ENCODE results near the gene DNAJA3. TPM values are rescaled to one million over a fixed set of nuclear protein-coding genes. Genes with fewer than 3 reads are reported as not detected.
A peak's percentile ranks its signal among the peaks of the same experiment; 100 is the strongest.

DNAJA3 gene
- total RNA-seq, 1 experiment from 2014 or later: 64.1 TPM

DNA sequence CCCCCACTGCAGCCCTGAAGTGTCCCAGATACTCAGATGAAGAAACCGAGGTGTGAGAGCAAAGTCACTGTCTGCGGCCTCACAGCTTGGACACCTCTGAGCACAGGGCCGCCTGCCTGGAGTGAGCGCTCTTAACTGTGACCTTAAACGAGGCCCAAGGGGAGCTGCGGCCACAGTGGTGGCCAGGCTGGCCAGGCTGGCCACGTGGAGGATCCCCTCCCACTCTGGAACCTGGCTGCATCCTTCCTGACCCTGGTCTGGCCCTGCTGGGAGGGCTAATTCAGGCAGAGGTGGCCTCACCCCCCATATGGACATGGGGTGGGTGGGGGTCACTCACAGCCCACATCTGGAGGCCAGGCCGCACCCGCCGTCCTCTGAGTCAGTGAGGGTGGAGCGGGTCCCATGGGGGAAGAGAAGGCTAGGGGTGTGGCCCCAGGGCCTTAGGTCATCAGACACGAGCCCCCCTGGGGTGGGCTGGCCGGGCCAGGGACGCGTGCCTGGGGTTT is 47.5 kb upstream of the DNAJA3 start:
- CTCF ChIA-PET: interaction anchor here (0.8 to 11.7 kb wide), 25 partner anchors 8 to 285 kb away, joined by 3 to 273 read pairs (median 6); partner anchors contain the start of genes CORO7 and PAM16
- no peaks in the 10 kb centered on the region for H3K9me3 Mint-ChIP-seq
- peak overlapping the region; percentile 64 for H3K27ac Mint-ChIP-seq
- no peak for DNase-seq (ENCODE audit: low spot score)
- no peaks in the 10 kb centered on the region for H3K27me3 Mint-ChIP-seq (ENCODE audit: low read depth)
- no peaks in the 10 kb centered on the region for H3K36me3 Mint-ChIP-seq
- H3K4me3 Mint-ChIP-seq: no peak overlapping the region
- POLR2A ChIA-PET: interaction anchor here (0.8 to 3.4 kb wide), 3 partner anchors 14 to 26 kb away, joined by 3 to 25 read pairs (median 4); no protein-coding TSS in a partner anchor
- TF ChIP-seq, protein P1, sequence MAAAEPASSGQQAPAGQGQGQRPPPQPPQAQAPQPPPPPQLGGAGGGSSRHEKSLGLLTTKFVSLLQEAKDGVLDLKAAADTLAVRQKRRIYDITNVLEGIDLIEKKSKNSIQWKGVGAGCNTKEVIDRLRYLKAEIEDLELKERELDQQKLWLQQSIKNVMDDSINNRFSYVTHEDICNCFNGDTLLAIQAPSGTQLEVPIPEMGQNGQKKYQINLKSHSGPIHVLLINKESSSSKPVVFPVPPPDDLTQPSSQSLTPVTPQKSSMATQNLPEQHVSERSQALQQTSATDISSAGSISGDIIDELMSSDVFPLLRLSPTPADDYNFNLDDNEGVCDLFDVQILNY (CRISPR knock-in tag; IDR thresholded peaks at IDR 0.05): no peak
- 0 out of 2 replicates have a peak, but pooled peaks have one; percentile 13 for TF ChIP-seq NR2C2 (CRISPR knock-in tag; IDR thresholded peaks at IDR 0.05)
- peaks cover 42% of the 10 kb centered on the region for H3K4me1 Mint-ChIP-seq
- ATAC-seq: no peak

DNA sequence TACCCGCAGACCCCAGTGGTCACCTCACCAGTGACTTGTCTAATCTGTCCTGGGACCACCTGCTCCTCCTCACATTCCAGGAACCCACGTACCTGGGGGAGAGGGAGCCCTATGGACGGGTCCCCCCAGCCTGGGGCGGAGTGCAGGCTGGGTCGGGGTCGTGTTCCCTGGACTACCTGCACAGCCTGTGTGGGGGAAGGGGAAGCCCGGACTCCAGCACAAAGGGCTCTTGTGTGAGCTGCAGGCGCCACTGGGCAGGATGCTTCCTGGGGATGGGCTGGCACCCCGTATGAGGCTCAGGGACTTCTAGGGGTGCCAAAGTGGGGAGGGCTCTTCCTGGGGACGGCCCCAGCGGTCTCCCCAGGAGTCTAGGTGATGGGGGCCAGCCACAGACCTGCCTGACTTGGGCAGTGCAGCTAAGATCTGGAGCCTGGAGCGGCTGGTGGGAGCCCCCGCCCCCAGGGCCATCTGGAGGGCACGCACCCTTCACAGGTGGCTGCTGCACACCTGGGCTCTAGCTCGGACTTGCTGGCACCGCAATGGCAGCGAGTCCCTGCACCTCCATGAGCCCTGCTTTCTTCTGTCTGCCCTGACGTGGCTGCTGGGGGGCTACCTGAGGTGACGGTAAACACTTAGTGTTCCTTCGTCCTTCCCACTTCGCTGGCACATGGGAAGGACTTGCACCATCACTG is 46.5 kb upstream of the DNAJA3 start:
- Mint-ChIP-seq H3K27ac (peak overlapping the region; percentile 57; the same call in 1 of the 2 replicates), H3K9me3 (no peaks in the 10 kb centered on the region), H3K27me3 (ENCODE audit: low read depth) (no peaks in the 10 kb centered on the region), H3K4me1 (peaks cover 35% of the 10 kb centered on the region), H3K36me3 (no peaks in the 10 kb centered on the region), H3K4me3 (no peak overlapping the region)
- ChIA-PET CTCF (interaction anchor here (1.4 to 11.7 kb wide), 8 partner anchors 12 to 125 kb away, joined by 4 to 273 read pairs (median 16); partner anchors contain the start of gene PAM16), POLR2A (interaction anchor here (3.4 kb wide), 1 partner anchor 13 kb away, joined by 25 read pairs; no protein-coding TSS in a partner anchor)
- no peak for TF ChIP-seq ETV6 (CRISPR knock-in tag; IDR thresholded peaks at IDR 0.05)
- TF ChIP-seq, protein P2, sequence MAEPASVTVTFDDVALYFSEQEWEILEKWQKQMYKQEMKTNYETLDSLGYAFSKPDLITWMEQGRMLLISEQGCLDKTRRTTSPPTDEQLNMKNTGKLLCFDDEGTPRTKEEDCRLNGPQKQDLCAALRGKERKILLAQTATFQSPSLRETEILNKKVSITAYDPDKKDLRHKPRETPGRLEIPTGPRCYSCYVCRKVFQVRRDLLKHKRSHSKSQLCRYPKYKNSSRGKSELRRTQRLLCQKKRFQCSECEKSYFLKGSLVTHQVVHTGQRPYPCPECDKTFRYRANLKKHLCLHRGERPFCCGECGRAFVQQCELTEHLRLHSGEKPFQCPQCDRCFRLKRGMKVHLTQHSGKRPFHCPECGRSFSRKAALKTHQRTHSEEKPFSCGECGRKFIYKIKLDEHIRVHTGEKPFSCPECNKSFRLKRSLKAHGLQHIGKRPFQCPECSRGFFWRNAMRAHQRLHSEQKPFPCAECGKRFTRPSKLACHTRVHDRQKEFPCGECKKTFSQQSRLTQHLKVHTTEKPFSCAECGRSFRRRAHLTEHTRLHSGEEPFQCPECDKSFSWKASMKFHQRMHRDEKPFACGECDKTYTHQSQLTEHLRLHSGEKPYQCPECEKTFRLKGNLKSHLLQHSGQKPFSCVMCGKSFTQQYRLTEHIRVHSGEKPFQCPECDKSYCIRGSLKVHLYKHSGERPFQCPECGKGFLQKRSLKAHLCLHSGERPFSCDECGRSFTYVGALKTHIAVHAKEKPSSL (CRISPR knock-in tag; conservative IDR thresholded peaks at IDR 0.05): no peak
- no peak for TF ChIP-seq TCF7 (CRISPR knock-in tag; IDR thresholded peaks at IDR 0.05; ENCODE audit: low read depth)
- TF ChIP-seq, protein P3, sequence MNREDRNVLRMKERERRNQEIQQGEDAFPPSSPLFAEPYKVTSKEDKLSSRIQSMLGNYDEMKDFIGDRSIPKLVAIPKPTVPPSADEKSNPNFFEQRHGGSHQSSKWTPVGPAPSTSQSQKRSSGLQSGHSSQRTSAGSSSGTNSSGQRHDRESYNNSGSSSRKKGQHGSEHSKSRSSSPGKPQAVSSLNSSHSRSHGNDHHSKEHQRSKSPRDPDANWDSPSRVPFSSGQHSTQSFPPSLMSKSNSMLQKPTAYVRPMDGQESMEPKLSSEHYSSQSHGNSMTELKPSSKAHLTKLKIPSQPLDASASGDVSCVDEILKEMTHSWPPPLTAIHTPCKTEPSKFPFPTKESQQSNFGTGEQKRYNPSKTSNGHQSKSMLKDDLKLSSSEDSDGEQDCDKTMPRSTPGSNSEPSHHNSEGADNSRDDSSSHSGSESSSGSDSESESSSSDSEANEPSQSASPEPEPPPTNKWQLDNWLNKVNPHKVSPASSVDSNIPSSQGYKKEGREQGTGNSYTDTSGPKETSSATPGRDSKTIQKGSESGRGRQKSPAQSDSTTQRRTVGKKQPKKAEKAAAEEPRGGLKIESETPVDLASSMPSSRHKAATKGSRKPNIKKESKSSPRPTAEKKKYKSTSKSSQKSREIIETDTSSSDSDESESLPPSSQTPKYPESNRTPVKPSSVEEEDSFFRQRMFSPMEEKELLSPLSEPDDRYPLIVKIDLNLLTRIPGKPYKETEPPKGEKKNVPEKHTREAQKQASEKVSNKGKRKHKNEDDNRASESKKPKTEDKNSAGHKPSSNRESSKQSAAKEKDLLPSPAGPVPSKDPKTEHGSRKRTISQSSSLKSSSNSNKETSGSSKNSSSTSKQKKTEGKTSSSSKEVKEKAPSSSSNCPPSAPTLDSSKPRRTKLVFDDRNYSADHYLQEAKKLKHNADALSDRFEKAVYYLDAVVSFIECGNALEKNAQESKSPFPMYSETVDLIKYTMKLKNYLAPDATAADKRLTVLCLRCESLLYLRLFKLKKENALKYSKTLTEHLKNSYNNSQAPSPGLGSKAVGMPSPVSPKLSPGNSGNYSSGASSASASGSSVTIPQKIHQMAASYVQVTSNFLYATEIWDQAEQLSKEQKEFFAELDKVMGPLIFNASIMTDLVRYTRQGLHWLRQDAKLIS (CRISPR knock-in tag; IDR thresholded peaks at IDR 0.05; ENCODE audit: borderline replicate concordance): no peak
- no peak for TF ChIP-seq HMGA2 (CRISPR knock-in tag; IDR thresholded peaks at IDR 0.05)
- TF ChIP-seq FOXK1 (CRISPR knock-in tag; IDR thresholded peaks at IDR 0.05): no peak
- TF ChIP-seq, protein P4, sequence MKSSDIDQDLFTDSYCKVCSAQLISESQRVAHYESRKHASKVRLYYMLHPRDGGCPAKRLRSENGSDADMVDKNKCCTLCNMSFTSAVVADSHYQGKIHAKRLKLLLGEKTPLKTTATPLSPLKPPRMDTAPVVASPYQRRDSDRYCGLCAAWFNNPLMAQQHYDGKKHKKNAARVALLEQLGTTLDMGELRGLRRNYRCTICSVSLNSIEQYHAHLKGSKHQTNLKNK (CRISPR knock-in tag; IDR thresholded peaks at IDR 0.05): no peak
- TF ChIP-seq, protein P5, sequence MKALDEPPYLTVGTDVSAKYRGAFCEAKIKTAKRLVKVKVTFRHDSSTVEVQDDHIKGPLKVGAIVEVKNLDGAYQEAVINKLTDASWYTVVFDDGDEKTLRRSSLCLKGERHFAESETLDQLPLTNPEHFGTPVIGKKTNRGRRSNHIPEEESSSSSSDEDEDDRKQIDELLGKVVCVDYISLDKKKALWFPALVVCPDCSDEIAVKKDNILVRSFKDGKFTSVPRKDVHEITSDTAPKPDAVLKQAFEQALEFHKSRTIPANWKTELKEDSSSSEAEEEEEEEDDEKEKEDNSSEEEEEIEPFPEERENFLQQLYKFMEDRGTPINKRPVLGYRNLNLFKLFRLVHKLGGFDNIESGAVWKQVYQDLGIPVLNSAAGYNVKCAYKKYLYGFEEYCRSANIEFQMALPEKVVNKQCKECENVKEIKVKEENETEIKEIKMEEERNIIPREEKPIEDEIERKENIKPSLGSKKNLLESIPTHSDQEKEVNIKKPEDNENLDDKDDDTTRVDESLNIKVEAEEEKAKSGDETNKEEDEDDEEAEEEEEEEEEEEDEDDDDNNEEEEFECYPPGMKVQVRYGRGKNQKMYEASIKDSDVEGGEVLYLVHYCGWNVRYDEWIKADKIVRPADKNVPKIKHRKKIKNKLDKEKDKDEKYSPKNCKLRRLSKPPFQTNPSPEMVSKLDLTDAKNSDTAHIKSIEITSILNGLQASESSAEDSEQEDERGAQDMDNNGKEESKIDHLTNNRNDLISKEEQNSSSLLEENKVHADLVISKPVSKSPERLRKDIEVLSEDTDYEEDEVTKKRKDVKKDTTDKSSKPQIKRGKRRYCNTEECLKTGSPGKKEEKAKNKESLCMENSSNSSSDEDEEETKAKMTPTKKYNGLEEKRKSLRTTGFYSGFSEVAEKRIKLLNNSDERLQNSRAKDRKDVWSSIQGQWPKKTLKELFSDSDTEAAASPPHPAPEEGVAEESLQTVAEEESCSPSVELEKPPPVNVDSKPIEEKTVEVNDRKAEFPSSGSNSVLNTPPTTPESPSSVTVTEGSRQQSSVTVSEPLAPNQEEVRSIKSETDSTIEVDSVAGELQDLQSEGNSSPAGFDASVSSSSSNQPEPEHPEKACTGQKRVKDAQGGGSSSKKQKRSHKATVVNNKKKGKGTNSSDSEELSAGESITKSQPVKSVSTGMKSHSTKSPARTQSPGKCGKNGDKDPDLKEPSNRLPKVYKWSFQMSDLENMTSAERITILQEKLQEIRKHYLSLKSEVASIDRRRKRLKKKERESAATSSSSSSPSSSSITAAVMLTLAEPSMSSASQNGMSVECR (CRISPR knock-in tag; IDR thresholded peaks at IDR 0.05; ENCODE audit: borderline replicate concordance): no peak
- TF ChIP-seq MXD4 (CRISPR knock-in tag; IDR thresholded peaks at IDR 0.05; ENCODE audit: borderline replicate concordance): no peak
- no peak for TF ChIP-seq OVOL2 (CRISPR knock-in tag; IDR thresholded peaks at IDR 0.05; ENCODE audit: borderline replicate concordance)
- TF ChIP-seq, protein P6, sequence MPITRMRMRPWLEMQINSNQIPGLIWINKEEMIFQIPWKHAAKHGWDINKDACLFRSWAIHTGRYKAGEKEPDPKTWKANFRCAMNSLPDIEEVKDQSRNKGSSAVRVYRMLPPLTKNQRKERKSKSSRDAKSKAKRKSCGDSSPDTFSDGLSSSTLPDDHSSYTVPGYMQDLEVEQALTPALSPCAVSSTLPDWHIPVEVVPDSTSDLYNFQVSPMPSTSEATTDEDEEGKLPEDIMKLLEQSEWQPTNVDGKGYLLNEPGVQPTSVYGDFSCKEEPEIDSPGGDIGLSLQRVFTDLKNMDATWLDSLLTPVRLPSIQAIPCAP (CRISPR knock-in tag; IDR thresholded peaks at IDR 0.05): no peak
- no peak for TF ChIP-seq SOX15 (CRISPR knock-in tag; IDR thresholded peaks at IDR 0.05)
- no peak for TF ChIP-seq CBFB (CRISPR knock-in tag; IDR thresholded peaks at IDR 0.05; ENCODE audit: low read depth)
- TF ChIP-seq ESRRA (CRISPR knock-in tag; IDR thresholded peaks at IDR 0.05; ENCODE audit: borderline replicate concordance): no peak
- TF ChIP-seq NFYB (CRISPR knock-in tag; conservative IDR thresholded peaks at IDR 0.05; ENCODE audit: low read depth): no peak
- no peak for TF ChIP-seq CREM (CRISPR knock-in tag; IDR thresholded peaks at IDR 0.05)
- TF ChIP-seq NR1H2 (CRISPR knock-in tag; IDR thresholded peaks at IDR 0.05): no peak
- DNase-seq (ENCODE audit: low spot score) (no peak), ATAC-seq (no peak)
